HepG2 (cell line): ENCODE measurements around the gene HOXA9. TPM values are rescaled to one million over a fixed set of nuclear protein-coding genes. Genes with fewer than 3 reads are reported as not detected.

Source experiments
- BRD4 ChIP-seq: sonication (generic); formaldehyde crosslinking; IDR thresholded peaks from 2 replicates; pipeline ENCODE4 v1.4.0; 2020; ENCODE audit warnings: missing genetic modification reagents
- CBX5 ChIP-seq: sonication (generic); formaldehyde crosslinking; IDR thresholded peaks from 2 replicates; pipeline ENCODE4 v1.4.0; 2020; ENCODE audit warnings: missing genetic modification reagents, borderline replicate concordance
- ELF4 ChIP-seq: sonication (generic); formaldehyde crosslinking; IDR thresholded peaks from 2 replicates; pipeline ENCODE4 v1.5.0; 2020; ENCODE audit warnings: missing genetic modification reagents, mild to moderate bottlenecking, moderate library complexity, borderline replicate concordance
- ETV6 ChIP-seq: sonication (generic); formaldehyde crosslinking; conservative IDR thresholded peaks from 2 replicates; pipeline ENCODE4 v1.4.0; 2020; ENCODE audit warnings: missing genetic modification reagents
- FOXA3 ChIP-seq: IDR thresholded peaks from 2 replicates; pipeline ENCODE4 v1.6.1; 2016; ENCODE audit warnings: missing genetic modification reagents, missing compliant biosample characterization
- GFI1 ChIP-seq: sonication (generic); formaldehyde crosslinking; IDR thresholded peaks from 2 replicates; pipeline ENCODE4 v1.5.0; 2020; ENCODE audit warnings: missing genetic modification reagents, mild to moderate bottlenecking, borderline replicate concordance
- HCFC1 ChIP-seq: fragments of 150-350 bp; IDR thresholded peaks from 2 replicates; pipeline ENCODE4 v1.6.1; 2014; ENCODE audit warnings: low read depth, low read length
- HNF4G ChIP-seq, 2 experiments: sonication (generic) in 1 of 2; formaldehyde crosslinking in 1 of 2; IDR thresholded peaks; 2 replicates each; pipeline versions ENCODE4 v1.4.0 to v1.6.1; 2011 to 2020; ENCODE audit warnings: borderline replicate concordance in 2 of 2, low read depth in 2 of 2, mild to moderate bottlenecking in 2 of 2, low read length in 1 of 2, missing genetic modification reagents in 1 of 2, moderate library complexity in 1 of 2
- SALL1 ChIP-seq: sonication (generic); formaldehyde crosslinking; IDR thresholded peaks from 2 replicates; pipeline ENCODE4 v1.8.0; 2022; ENCODE audit warnings: mild to moderate bottlenecking, missing genetic modification reagents
- SMAD3 ChIP-seq: sonication (generic); formaldehyde crosslinking; IDR thresholded peaks from 2 replicates; pipeline ENCODE4 v1.4.0; 2020; ENCODE audit warnings: missing genetic modification reagents
- SNAPC2 ChIP-seq: sonication (generic); formaldehyde crosslinking; IDR thresholded peaks from 2 replicates; pipeline ENCODE4 v1.8.1; 2022; ENCODE audit warnings: mild to moderate bottlenecking, missing genetic modification reagents
- SNRNP70 ChIP-seq: fragments of 200-400 bp; formaldehyde crosslinking; IDR thresholded peaks from 2 replicates; pipeline ENCODE4 v1.6.1; 2017; ENCODE audit warnings: mild to moderate bottlenecking, low read depth, low read length, moderate library complexity
- SP4 ChIP-seq: sonication (generic); formaldehyde crosslinking; IDR thresholded peaks from 2 replicates; pipeline ENCODE4 v1.8.1; 2023; ENCODE audit warnings: mild to moderate bottlenecking, missing genetic modification reagents
- TARDBP ChIP-seq: sonication (generic); formaldehyde crosslinking; IDR thresholded peaks from 2 replicates; pipeline ENCODE4 v1.8.0; 2022; ENCODE audit warnings: mild to moderate bottlenecking, missing genetic modification reagents
- TOPORS ChIP-seq: sonication (generic); formaldehyde crosslinking; IDR thresholded peaks from 2 replicates; pipeline ENCODE4 v1.8.0; 2023; ENCODE audit warnings: mild to moderate bottlenecking, missing genetic modification reagents
- ZNF234 ChIP-seq: sonication (generic); formaldehyde crosslinking; conservative IDR thresholded peaks from 2 replicates; pipeline ENCODE4 v1.5.1; 2020; ENCODE audit warnings: mild to moderate bottlenecking, missing genetic modification reagents
- ZNF317 ChIP-seq: sonication (generic); formaldehyde crosslinking; IDR thresholded peaks from 2 replicates; pipeline ENCODE4 v1.5.0; 2020; ENCODE audit warnings: mild to moderate bottlenecking, missing genetic modification reagents
- ZNF331 ChIP-seq: sonication (generic); formaldehyde crosslinking; IDR thresholded peaks from 2 replicates; pipeline ENCODE4 v1.4.0; 2020; ENCODE audit warnings: missing genetic modification reagents
- ZNF350 ChIP-seq: sonication (generic); formaldehyde crosslinking; IDR thresholded peaks from 2 replicates; pipeline ENCODE4 v1.4.0; 2020; ENCODE audit warnings: mild to moderate bottlenecking, low read depth, missing genetic modification reagents, borderline replicate concordance
- ZNF598 ChIP-seq: sonication (generic); formaldehyde crosslinking; IDR thresholded peaks from 2 replicates; pipeline ENCODE4 v1.5.1; 2020; ENCODE audit warnings: mild to moderate bottlenecking, missing genetic modification reagents, borderline replicate concordance
- ZNF644 ChIP-seq: IDR thresholded peaks from 2 replicates; pipeline ENCODE4 v1.6.1; 2016; ENCODE audit warnings: low read depth
- polyA plus RNA-seq, 8 experiments: library from polyadenylated mRNA; depleted of rRNA in 3 of 8; stranded (reverse) in 7 of 8; unstranded in 1 of 8; fragments of >200 nt; fragmentation: Illumina TruSeq in 4 of 8; extraction: Trizol in 4 of 8; gene quantifications; 2 replicates each; pipeline versions ENCODE4 v1.2.1 to v1.2.3, GENCODE V29; 2011 to 2016; ENCODE audit warnings: low read depth in 4 of 8, missing spikeins in 1 of 8, mixed read lengths in 1 of 8; ENCODE audit not compliant: insufficient read depth in 1 of 8
- total RNA-seq, 5 experiments: library from RNA; depleted of rRNA; stranded (reverse); fragments of >200 nt; fragmentation: Illumina TruSeq; extraction: Trizol; gene quantifications; 2 replicates each; pipeline ENCODE4 v1.2.3, GENCODE V29; 2016; ENCODE audit warnings: low read depth in 1 of 5
- TF ChIP-seq, protein P1 (sequence below): sonication (generic); formaldehyde crosslinking; IDR thresholded peaks from 2 replicates; pipeline ENCODE4 v1.4.0; 2020; ENCODE audit warnings: mild to moderate bottlenecking, low read depth, missing genetic modification reagents
- TF ChIP-seq, protein P2 (sequence below): sonication (generic); formaldehyde crosslinking; IDR thresholded peaks from 2 replicates; pipeline ENCODE4 v1.4.0; 2020; ENCODE audit warnings: missing genetic modification reagents, borderline replicate concordance
- TF ChIP-seq, protein P3 (sequence below): sonication (generic); formaldehyde crosslinking; IDR thresholded peaks from 2 replicates; pipeline ENCODE4 v1.4.0; 2020; ENCODE audit warnings: missing genetic modification reagents, borderline replicate concordance

The HOXA9 gene
- total and polyA plus RNA-seq, 2 of the 13 experiments (the other 11 are each of a cell fraction or from before 2014, with no cell fraction given), result not detected

DNA sequence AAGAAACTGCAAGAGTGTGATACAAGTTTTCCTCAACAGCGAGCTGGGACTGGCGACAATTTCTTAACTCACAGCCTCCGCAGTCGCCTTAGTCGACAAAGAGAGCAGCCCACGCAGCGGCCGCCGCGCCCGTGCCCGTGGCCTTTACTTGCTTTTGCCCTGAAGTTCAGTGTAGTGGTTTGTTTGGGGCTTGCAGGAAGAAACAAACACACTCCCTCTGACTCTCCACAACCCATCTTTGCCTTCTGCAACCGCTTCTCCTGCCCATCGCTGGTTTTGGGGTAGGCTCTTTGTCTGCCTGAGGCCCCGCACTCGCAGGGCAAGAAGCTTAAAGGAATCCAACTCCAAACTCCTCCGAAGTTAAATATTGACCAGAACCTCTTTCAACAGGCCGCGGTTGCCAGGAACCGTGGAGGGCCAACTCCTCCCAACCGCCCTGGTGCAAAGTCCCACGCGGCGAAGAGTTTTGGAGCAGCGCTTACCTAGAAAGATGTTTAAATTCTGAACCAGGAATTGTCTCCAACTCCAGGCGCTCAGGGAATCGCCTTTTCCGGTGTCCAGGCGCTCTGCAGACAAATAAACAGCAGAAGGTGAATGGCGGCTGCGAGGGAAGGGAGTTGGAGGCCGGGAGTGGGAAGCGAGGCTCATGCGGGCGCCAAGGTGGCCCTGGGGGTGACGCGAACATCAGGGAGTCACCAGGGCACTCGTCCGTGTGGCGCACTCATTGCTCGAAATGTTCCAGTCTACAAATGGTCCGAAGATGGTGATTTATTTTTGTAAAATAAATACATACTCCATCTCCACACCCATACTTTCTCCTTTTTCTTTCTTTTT is 43.0 kb downstream of the HOXA9 start (continued):
- TF ChIP-seq ETV6 (CRISPR knock-in tag), result no peak
- no peak for TF ChIP-seq SNRNP70
- 0 out of 2 replicates have a peak, but pooled peaks have one; percentile 68 for TF ChIP-seq ZNF350
- TF ChIP-seq, protein P1, sequence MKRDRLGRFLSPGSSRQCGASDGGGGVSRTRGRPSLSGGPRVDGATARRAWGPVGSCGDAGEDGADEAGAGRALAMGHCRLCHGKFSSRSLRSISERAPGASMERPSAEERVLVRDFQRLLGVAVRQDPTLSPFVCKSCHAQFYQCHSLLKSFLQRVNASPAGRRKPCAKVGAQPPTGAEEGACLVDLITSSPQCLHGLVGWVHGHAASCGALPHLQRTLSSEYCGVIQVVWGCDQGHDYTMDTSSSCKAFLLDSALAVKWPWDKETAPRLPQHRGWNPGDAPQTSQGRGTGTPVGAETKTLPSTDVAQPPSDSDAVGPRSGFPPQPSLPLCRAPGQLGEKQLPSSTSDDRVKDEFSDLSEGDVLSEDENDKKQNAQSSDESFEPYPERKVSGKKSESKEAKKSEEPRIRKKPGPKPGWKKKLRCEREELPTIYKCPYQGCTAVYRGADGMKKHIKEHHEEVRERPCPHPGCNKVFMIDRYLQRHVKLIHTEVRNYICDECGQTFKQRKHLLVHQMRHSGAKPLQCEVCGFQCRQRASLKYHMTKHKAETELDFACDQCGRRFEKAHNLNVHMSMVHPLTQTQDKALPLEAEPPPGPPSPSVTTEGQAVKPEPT (CRISPR knock-in tag), result no peak
- peak; percentile 38; the same call in 1 of the 2 replicates for TF ChIP-seq TARDBP (CRISPR knock-in tag)
- TF ChIP-seq, protein P2, sequence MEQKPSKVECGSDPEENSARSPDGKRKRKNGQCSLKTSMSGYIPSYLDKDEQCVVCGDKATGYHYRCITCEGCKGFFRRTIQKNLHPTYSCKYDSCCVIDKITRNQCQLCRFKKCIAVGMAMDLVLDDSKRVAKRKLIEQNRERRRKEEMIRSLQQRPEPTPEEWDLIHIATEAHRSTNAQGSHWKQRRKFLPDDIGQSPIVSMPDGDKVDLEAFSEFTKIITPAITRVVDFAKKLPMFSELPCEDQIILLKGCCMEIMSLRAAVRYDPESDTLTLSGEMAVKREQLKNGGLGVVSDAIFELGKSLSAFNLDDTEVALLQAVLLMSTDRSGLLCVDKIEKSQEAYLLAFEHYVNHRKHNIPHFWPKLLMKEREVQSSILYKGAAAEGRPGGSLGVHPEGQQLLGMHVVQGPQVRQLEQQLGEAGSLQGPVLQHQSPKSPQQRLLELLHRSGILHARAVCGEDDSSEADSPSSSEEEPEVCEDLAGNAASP (CRISPR knock-in tag), result 0 out of 2 replicates have a peak, but pooled peaks have one; percentile 36
- TF ChIP-seq SNAPC2 (CRISPR knock-in tag), result 0 out of 2 replicates have a peak, but pooled peaks have one; percentile 69
- TF ChIP-seq ZNF331 (CRISPR knock-in tag), result peak; percentile 66
- no peak for TF ChIP-seq HCFC1
- 0 out of 2 replicates have a peak, but pooled peaks have one; percentile 55 for TF ChIP-seq GFI1 (CRISPR knock-in tag)
- TF ChIP-seq TOPORS (CRISPR knock-in tag), result no peak; the same call in 1 of the 2 replicates
- TF ChIP-seq HNF4G (IDR thresholded peaks at IDR 0.05; ENCODE audit: borderline replicate concordance, low read depth, low read length), result peak; percentile 82
- TF ChIP-seq HNF4G (CRISPR knock-in tag; IDR thresholded peaks at IDR 0.05; ENCODE audit: borderline replicate concordance, low read depth), result peak; percentile 60; the same call in 1 of the 2 replicates
- TF ChIP-seq FOXA3, result peak; percentile 69
- 0 out of 2 replicates have a peak, but pooled peaks have one; percentile 33 for TF ChIP-seq SMAD3
- TF ChIP-seq, protein P3, sequence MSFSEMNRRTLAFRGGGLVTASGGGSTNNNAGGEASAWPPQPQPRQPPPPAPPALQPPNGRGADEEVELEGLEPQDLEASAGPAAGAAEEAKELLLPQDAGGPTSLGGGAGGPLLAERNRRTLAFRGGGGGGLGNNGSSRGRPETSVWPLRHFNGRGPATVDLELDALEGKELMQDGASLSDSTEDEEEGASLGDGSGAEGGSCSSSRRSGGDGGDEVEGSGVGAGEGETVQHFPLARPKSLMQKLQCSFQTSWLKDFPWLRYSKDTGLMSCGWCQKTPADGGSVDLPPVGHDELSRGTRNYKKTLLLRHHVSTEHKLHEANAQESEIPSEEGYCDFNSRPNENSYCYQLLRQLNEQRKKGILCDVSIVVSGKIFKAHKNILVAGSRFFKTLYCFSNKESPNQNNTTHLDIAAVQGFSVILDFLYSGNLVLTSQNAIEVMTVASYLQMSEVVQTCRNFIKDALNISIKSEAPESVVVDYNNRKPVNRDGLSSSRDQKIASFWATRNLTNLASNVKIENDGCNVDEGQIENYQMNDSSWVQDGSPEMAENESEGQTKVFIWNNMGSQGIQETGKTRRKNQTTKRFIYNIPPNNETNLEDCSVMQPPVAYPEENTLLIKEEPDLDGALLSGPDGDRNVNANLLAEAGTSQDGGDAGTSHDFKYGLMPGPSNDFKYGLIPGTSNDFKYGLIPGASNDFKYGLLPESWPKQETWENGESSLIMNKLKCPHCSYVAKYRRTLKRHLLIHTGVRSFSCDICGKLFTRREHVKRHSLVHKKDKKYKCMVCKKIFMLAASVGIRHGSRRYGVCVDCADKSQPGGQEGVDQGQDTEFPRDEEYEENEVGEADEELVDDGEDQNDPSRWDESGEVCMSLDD, result no peak; the same call in 1 of the 2 replicates
- TF ChIP-seq SP4 (CRISPR knock-in tag), result no peak
- TF ChIP-seq ZNF234, result no peak
- TF ChIP-seq ZNF598 (CRISPR knock-in tag), result no peak
- TF ChIP-seq ZNF644, result peak; percentile 38; the same call in 1 of the 2 replicates
- TF ChIP-seq BRD4 (CRISPR knock-in tag), result peak; percentile 92
- TF ChIP-seq SALL1 (CRISPR knock-in tag), result peak; percentile 67; the same call in 1 of the 2 replicates
- TF ChIP-seq ZNF317 (CRISPR knock-in tag), result 0 out of 2 replicates have a peak, but pooled peaks have one; percentile 63
- TF ChIP-seq ELF4 (CRISPR knock-in tag), result no peak
- no peak for TF ChIP-seq CBX5 (CRISPR knock-in tag)
